RWPE1 (cell line): ENCODE measurements around the gene PRMT1.

ENCODE experiments used
- CTCF ChIA-PET: fragments of 350-600 bp; sonication (Branson Sonifier 250); formaldehyde crosslinking; extraction: SDS; loops from one replicate; lab custom pipeline; 2021; lab: Yijun Ruan, JAX
- POLR2A ChIA-PET: fragments of 400-600 bp; formaldehyde crosslinking; extraction: SDS; loops from one replicate; lab custom pipeline; 2020; ENCODE audit warnings: antibody characterized with exemption; ENCODE audit not compliant: low non-redundant PET; lab: Yijun Ruan, JAX
- DNase-seq: peaks from one replicate; pipeline ENCODE4 v3.0.0; 2012; ENCODE audit warnings: low spot score
- H3K27ac ChIP-seq: fragments of 450-650 bp; 2 replicates; pipeline ENCODE4 v1.5.1; 2017
- TF ChIP-seq, protein P1 (sequence below): fragments of 450-650 bp; conservative IDR thresholded peaks from 2 replicates; pipeline ENCODE4 v1.5.1; 2017; ENCODE audit warnings: low read depth, mild to moderate bottlenecking

PRMT1 gene

DNA sequence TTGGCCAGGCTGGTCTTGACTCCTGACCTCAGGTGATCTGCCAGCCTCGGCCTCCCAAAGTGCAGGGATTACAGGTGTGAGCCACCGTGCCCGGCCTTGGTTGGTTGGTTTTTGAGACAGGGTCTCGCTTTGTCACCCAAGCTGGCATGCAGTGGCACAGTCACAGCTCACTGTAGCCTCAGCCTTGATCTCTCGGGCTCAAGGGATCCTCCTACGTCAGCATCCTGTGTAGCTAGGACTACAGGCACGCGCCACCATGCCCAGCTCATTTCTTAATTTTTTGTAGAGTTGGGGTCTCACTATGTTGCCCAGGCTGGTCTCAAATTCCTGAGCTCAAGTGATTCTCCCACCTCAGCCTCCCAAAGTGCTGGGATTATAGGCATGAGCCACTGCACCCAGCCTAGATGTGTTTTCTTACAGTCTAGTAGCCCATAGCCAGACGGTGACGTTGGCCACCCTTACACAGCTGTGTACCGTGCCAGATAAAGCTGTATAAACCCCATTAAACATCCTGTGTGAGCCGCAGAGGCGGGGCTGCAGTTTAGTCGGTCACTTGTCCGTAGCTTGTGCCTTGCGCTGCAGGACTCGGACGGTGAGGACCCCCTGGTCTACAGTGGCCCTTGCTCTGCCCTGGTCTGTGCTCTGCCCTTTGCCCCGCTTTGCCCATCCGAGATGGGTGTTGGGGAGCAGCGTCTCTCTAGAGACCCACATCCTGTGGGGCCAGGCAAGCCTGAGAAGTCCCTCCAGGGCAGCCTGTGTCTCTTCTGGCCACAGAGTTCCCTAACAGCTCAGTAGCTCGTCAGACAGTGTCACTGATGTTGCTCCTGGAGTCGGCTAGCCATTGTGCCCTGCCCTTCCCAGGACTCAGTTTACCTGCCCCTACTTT, 21.3 kb upstream of the PRMT1 start:
- H3K27ac ChIP-seq = peak overlapping the region; percentile 38
- TF ChIP-seq, protein P1, sequence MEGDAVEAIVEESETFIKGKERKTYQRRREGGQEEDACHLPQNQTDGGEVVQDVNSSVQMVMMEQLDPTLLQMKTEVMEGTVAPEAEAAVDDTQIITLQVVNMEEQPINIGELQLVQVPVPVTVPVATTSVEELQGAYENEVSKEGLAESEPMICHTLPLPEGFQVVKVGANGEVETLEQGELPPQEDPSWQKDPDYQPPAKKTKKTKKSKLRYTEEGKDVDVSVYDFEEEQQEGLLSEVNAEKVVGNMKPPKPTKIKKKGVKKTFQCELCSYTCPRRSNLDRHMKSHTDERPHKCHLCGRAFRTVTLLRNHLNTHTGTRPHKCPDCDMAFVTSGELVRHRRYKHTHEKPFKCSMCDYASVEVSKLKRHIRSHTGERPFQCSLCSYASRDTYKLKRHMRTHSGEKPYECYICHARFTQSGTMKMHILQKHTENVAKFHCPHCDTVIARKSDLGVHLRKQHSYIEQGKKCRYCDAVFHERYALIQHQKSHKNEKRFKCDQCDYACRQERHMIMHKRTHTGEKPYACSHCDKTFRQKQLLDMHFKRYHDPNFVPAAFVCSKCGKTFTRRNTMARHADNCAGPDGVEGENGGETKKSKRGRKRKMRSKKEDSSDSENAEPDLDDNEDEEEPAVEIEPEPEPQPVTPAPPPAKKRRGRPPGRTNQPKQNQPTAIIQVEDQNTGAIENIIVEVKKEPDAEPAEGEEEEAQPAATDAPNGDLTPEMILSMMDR = no peak
- POLR2A ChIA-PET = interaction anchor here (0.6 to 0.8 kb wide), 2 partner anchors 9 to 25 kb away, joined by 3 to 7 read pairs; no protein-coding TSS in a partner anchor
- DNase-seq = no peak
- CTCF ChIA-PET = no interaction called here

DNA sequence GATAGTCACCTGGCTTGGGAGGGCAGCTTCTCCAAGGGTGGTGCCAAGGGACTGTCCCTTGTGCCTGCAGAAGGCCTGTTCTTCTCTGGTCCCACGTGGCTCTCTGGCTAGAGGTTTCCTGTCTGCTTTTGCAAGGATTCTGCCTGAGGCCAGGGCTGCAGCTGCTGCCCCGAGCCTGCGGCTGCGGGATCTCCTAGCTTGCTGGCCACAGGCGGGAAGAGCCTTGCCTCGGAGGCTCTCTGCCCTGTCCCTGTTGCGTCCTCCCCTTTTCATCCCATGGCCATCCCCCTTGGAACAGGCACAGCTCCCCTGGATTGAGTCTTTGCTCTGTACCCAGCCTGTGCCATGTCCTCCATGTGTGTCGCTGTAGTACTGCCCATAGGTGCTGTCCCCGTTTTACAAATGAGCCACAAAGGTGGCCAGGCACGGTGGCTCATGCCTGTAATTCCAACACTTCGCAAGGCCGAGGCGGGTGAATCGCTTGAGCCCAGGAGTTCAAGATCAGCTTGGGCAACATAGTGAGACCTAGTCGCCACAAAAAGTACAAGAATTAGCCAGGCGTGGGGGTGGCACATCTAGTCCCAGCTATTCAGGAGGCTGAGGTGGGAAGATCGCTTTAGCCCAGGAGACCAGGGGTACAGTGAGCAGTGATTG, 20.5 kb upstream of the PRMT1 start:
- TF ChIP-seq, protein P1 = no peak
- CTCF ChIA-PET = interaction anchor here (0.6 to 1.1 kb wide), 2 partner anchors 16 to 19 kb away, joined by 4 read pairs; no protein-coding TSS in a partner anchor
- POLR2A ChIA-PET = no interaction called here
- no peak for DNase-seq
- H3K27ac ChIP-seq = peak overlapping the region; percentile 38

DNA sequence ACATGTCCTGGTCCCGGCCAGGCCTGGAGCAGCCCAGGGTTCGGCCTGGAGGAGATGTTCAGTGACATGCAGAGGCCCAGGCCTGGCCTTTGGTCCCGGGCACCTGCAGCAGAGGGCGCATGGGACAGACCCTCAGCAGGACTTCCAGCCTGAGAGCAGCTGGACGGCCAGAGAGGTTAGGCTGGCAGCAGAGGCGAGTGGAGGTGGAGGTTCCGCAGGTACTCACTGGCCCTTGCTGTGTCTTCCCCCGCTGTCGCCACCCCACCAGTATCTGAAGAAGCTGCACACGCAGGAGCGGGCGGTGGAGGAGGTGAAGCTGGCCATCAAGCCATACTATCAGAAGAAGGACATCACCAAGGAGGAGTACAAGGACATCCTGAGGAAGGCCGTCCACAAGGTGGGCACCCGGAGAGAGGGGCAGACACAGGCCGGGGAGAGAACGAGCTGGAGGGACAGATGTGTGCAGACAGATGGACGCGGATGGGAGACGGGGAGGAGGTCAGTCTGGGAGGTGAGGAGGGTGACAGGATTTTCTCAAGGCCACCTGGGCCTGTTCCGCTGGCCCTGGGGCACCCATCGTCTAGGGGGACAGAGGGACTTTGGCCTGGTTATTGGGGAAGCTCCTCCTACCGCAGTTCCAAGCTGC, 19.5 kb upstream of the PRMT1 start:
- CTCF ChIA-PET = interaction anchor here (1.1 kb wide), 1 partner anchor 18 kb away, joined by 4 read pairs; no protein-coding TSS in a partner anchor
- DNase-seq = no peak
- TF ChIP-seq, protein P1 = no peak
- POLR2A ChIA-PET = no interaction called here
- H3K27ac ChIP-seq = peak overlapping the region; percentile 38

DNA sequence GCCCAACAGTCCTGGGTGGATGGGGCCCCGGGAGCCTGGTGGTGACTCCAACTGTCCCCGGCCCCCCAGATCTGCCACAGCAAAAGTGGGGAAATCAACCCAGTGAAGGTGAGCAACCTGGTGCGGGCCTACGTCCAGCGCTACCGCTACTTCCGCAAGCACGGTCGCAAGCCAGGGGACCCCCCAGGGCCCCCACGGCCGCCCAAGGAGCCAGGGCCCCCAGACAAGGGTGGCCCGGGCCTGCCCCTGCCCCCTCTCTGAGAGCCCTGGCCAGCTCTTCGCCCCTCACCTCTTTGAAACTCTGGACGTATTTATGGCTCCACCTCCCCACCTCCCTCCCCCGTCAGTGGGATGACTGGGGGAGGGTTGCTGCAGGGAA, 18.9 kb upstream of the PRMT1 start:
- POLR2A ChIA-PET = no interaction called here
- DNase-seq = no peak
- CTCF ChIA-PET = no interaction called here
- TF ChIP-seq, protein P1 = no peak
- peak overlapping the region; percentile 38; the same call in 1 of the 2 replicates for H3K27ac ChIP-seq

DNA sequence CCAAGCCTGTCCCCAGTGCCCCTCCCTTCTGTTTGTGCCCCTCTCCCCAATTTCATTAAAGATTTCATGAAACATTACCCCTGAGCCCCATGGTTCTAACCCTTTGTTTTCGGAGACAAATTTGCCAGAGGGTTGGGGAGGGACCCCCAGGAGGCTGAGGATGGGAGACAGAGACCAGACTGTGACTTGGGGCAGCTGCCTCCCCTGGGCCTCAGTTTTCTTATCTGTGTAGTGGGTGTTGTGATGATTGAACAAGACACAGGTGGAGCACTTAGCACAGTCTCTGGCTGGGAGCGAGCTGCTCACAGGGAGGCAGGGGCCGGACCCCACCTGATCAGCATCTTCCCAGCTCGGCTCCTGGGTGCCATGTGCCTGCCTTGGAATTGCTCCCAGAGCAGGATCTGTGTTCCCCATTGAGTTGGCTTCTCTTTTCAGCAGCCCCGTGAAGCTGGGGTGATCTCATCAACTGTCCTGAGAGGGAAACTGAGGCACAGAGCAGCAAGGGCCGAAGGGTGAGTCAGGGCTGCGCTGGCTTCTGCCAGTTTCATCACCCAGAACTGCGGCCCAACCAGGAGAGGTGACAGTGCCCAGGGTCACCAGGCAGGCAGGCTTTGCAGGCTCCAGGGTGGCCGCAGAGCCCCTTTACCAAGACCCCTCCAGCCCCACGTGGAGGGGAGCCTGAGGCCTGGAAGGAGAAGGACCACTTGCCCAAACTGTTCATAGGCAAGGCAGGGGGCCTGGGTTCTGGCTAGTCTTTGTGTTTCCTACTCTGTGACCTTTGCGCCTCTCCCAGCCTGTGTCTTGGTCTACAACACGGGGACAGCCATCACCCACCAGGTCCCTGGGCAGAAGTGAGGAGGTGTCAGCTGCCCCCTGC, 18.3 kb upstream of the PRMT1 start:
- TF ChIP-seq, protein P1 = no peak
- ChIA-PET POLR2A (no interaction called here), CTCF (interaction anchor here (0.6 kb wide), 1 partner anchor 14 kb away, joined by 3 read pairs; no protein-coding TSS in a partner anchor)
- DNase-seq = no peak
- H3K27ac ChIP-seq = peak overlapping the region; percentile 97
